ENCODE measurements around the gene ALB.

The ALB gene

DNA sequence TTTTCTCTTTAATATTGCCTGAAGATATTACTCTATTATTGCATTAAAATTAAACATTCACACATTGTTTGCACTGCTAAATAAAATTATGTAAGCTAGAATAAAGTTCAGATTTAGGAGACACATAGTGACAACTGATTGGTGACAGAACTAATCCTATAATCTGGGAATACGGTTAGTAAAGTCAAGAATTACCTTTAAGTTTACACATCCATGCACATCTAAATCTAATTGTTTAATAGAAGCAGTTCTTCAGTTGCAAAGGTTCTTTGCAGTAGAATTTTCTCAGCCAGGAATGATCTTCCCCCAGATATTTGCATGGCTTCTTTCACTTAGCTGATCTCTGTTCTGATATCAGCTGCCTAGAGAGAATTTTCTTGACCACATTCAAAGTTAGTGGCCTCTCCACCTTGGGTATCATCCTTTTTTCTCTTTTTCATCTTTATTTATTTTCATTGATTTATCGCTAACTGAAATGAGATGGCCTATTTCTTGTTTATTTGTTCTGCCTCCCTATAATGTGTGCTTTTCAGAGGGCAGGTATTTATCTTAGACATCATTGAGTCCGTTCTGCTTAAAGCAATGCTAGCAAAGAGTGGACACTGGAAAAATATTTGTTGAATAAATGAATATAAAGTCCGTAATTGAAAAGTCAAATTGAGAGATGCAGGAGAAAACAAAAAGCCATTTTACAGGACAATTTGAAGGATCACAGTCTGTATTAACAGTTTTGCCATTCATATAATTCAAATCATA lies 44.5 kb downstream of the ALB start:
- no peaks in the 10 kb centered on the region for H3K27me3 ChIP-seq (ENCODE audit: control insufficient read depth, insufficient read depth, low read length)
- no peak overlapping the region for H3K4me3 ChIP-seq (ENCODE audit: low read depth, low read length)
- no peak overlapping the region for H3K4me2 ChIP-seq (ENCODE audit: low read length)
- no peaks in the 10 kb centered on the region for H3K79me2 ChIP-seq
- H2AFZ ChIP-seq, result no peak overlapping the region
- no peak overlapping the region for H3K9ac ChIP-seq
- no peaks in the 10 kb centered on the region for H3K4me1 ChIP-seq
- no peaks in the 10 kb centered on the region for H3K36me3 ChIP-seq (ENCODE audit: control insufficient read depth, insufficient read depth, low read length)
- TF ChIP-seq, protein P1, sequence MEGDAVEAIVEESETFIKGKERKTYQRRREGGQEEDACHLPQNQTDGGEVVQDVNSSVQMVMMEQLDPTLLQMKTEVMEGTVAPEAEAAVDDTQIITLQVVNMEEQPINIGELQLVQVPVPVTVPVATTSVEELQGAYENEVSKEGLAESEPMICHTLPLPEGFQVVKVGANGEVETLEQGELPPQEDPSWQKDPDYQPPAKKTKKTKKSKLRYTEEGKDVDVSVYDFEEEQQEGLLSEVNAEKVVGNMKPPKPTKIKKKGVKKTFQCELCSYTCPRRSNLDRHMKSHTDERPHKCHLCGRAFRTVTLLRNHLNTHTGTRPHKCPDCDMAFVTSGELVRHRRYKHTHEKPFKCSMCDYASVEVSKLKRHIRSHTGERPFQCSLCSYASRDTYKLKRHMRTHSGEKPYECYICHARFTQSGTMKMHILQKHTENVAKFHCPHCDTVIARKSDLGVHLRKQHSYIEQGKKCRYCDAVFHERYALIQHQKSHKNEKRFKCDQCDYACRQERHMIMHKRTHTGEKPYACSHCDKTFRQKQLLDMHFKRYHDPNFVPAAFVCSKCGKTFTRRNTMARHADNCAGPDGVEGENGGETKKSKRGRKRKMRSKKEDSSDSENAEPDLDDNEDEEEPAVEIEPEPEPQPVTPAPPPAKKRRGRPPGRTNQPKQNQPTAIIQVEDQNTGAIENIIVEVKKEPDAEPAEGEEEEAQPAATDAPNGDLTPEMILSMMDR (IDR thresholded peaks at IDR 0.05), result no peak
- H3K27ac ChIP-seq, result no peak overlapping the region
- H3K9me3 ChIP-seq (ENCODE audit: control insufficient read depth, low read length), result no peaks in the 10 kb centered on the region

DNA sequence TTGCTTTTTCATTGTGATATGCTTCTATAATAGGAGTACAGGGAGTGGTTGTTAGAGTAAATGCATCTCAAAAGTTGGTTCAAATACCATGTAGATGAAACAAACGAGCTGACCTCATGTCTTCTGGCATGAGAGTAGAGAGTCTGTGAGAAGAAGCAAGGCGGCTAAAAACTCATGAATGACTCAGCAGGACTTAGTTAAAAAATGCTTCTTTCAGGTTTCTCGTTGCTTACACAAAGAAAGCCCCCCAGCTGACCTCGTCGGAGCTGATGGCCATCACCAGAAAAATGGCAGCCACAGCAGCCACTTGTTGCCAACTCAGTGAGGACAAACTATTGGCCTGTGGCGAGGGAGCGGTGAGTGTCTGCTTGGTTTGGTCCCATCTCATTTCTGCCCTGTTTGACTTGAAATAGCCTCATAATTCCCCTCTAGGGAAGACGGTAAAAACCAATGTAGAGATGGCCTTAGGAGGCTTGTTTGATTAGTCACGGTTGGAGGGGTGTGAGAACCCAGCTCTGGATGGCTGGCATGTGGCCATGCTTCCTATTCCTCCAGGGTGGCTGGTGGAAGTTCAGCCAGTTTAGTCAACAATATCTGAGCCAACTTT lies 46.4 kb downstream of the ALB start:
- Histone ChIP-seq H3K79me2 (no peaks in the 10 kb centered on the region), H3K27me3 (ENCODE audit: control insufficient read depth, insufficient read depth, low read length) (no peaks in the 10 kb centered on the region), H3K36me3 (ENCODE audit: control insufficient read depth, insufficient read depth, low read length) (no peaks in the 10 kb centered on the region), H3K4me2 (ENCODE audit: low read length) (no peak overlapping the region), H3K4me1 (no peaks in the 10 kb centered on the region), H3K4me3 (ENCODE audit: low read depth, low read length) (no peak overlapping the region), H3K9ac (no peak overlapping the region), H3K9me3 (ENCODE audit: control insufficient read depth, low read length) (no peaks in the 10 kb centered on the region), H2AFZ (no peak overlapping the region), H3K27ac (no peak overlapping the region)
- TF ChIP-seq, protein P1 (IDR thresholded peaks at IDR 0.05), result no peak

DNA sequence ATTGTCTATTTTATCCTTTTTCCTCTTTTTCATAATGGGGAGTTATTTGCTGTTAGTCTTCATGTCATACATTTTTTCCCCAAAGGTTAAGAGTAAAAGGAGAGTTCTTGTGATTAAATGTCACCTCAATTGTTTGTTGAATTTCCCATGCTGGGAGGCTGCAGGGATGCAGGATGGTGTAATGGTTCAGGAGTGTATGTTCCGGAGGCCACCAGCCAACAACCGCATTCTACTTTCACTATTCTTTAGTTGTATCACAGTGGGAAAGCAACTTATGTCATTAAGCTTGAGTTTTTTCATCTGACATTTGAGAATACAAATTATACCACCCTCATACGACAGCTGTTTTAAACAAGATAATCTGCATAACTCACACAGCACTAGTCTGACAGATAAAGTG lies 47.3 kb downstream of the ALB start:
- Histone ChIP-seq H2AFZ (no peak overlapping the region), H3K27ac (no peak overlapping the region), H3K4me1 (no peaks in the 10 kb centered on the region), H3K4me2 (ENCODE audit: low read length) (no peak overlapping the region), H3K79me2 (no peaks in the 10 kb centered on the region), H3K27me3 (ENCODE audit: control insufficient read depth, insufficient read depth, low read length) (no peaks in the 10 kb centered on the region), H3K9ac (no peak overlapping the region), H3K9me3 (ENCODE audit: control insufficient read depth, low read length) (no peaks in the 10 kb centered on the region), H3K36me3 (ENCODE audit: control insufficient read depth, insufficient read depth, low read length) (no peaks in the 10 kb centered on the region), H3K4me3 (ENCODE audit: low read depth, low read length) (no peak overlapping the region)
- TF ChIP-seq, protein P1 (IDR thresholded peaks at IDR 0.05), result no peak

DNA sequence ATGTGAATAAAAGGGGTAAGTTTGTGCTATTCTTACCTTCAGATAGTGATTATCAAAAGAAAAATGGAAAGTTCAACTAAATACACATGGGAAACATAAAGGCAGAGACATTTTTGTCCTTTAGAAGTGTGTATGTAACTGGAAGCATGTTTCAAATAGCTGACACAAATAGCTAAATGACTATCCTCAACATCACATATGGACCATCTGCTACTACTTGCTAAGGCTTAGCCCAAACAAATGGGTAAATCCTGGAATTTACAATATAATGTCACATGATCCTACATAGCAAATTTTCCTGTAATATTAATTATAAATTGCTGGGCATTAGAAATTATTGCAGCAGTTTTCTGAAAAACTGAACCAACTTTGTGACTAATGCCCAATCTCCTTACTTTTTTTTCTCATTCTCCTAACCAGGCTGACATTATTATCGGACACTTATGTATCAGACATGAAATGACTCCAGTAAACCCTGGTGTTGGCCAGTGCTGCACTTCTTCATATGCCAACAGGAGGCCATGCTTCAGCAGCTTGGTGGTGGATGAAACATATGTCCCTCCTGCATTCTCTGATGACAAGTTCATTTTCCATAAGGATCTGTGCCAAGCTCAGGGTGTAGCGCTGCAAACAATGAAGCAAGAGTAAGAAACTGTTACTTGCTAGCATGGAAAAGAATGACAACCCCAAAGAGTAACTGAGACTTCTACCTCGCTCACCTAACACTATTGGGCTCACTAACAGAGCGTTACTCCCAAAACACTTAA lies 48.1 kb downstream of the ALB start:
- Histone ChIP-seq H3K27ac (no peak overlapping the region), H3K36me3 (ENCODE audit: control insufficient read depth, insufficient read depth, low read length) (no peaks in the 10 kb centered on the region), H3K79me2 (no peaks in the 10 kb centered on the region), H3K4me3 (ENCODE audit: low read depth, low read length) (no peak overlapping the region), H3K4me2 (ENCODE audit: low read length) (no peak overlapping the region), H3K27me3 (ENCODE audit: control insufficient read depth, insufficient read depth, low read length) (no peaks in the 10 kb centered on the region), H3K9ac (no peak overlapping the region), H3K9me3 (ENCODE audit: control insufficient read depth, low read length) (no peaks in the 10 kb centered on the region), H3K4me1 (no peaks in the 10 kb centered on the region), H2AFZ (no peak overlapping the region)
- TF ChIP-seq, protein P1 (IDR thresholded peaks at IDR 0.05), result no peak
